GM20000 (cell line): ENCODE measurements around the gene SLIT2.

Source experiments
- DNase-seq: peaks from one replicate; pipeline ENCODE4 v3.0.0; 2012; ENCODE audit warnings: low spot score
- CTCF ChIP-seq: IDR thresholded peaks from 2 replicates; pipeline ENCODE4 v1.5.1; 2012; ENCODE audit warnings: mild to moderate bottlenecking, control low read depth; ENCODE audit errors: extremely low read depth, missing control alignments

The SLIT2 gene

DNA sequence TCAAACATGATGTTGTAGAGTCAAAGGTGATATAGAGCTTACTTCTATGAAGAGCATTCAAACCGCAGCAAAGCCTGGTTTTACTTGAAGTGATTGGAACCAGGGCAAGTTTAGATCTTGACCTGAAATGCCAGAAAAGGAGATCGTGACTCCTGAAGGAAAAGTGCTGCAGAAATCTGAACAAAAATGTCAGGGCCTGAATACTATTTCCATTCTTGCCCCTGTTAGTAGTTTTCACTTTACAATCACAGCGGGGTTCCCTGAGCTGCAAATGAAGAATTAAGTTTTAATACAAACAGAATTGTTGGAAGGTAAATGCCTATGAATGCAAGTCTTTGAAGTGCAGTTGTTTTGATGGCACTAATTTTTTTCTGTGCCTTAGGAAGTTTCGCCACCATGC lies 4.1 kb downstream of the SLIT2 start:
- TF ChIP-seq CTCF, result no peak
- no peak for DNase-seq

GRCh38 chr4:20256381-20256881 lies 4.7 kb downstream of the SLIT2 start:
- no peak for TF ChIP-seq CTCF
- DNase-seq, result no peak

- DNase-seq, result no peak
- TF ChIP-seq CTCF, result no peak
Measured at GRCh38 chr4:20259707-20260106, 8.0 kb downstream of the SLIT2 start.

- no peak for TF ChIP-seq CTCF
- DNase-seq, result no peak
Measured at GRCh38 chr4:20260821-20261220, 9.1 kb downstream of the SLIT2 start.

- DNase-seq, result no peak
- no peak for TF ChIP-seq CTCF
Measured at GRCh38 chr4:20262221-20262620, 10.5 kb downstream of the SLIT2 start.

DNA sequence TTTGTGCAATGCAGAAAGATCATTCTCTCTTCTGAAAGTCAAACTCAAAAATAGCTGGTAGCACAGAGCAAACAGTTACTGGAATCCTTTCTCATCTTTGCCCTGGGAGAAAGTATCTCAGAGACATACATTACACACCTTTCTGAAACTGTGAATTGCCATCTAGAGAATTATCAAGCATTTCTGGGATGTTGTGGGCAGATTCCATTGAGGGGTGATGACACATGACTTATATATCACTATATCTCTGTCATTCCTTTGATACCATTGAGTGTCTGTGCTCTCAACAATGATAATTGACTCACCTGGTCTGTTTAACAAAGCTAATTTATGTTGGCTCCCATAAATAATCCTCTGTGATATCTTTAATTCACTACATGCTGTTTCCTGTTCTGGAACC lies 13.0 kb downstream of the SLIT2 start:
- no peak for TF ChIP-seq CTCF

GRCh38 chr4:20265726-20266125 lies 14.0 kb downstream of the SLIT2 start:
- no peak for TF ChIP-seq CTCF
- DNase-seq, result no peak

More for the DNA sequence above, 13.0 kb downstream of the SLIT2 start:
- DNase-seq, result no peak
